PFSK-1 (cell line): ENCODE measurements around the gene SPECC1.

ENCODE experiments used
- POLR2AphosphoS5 ChIP-seq: IDR thresholded peaks from 2 replicates; pipeline ENCODE4 v1.6.1; 2012; ENCODE audit warnings: low read depth, mild to moderate bottlenecking, control low read depth, low read length, moderate library complexity
- TAF1 ChIP-seq: IDR thresholded peaks from 2 replicates; pipeline ENCODE4 v1.6.1; 2012; ENCODE audit warnings: low read length, control low read depth, borderline replicate concordance; ENCODE audit not compliant: insufficient read depth

DNA sequence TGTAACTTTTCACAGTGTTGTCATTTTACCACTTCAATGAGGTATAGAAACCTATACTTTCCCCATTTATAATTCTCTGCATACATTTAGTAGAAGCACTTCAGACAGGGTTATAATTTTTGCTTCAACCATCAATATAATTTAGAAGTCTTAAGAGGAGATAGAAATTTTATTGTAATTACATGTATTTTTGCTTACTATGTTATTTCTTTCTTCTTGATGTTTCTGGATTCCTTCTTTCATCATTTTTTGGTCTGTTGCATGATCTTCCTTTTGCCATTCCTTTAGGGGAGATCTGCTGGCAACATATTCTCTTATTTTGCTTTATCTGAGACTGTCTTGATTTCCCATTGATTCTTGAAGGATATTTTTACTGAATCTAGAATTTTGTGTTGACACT lies 31.1 kb downstream of the SPECC1 start:
- TF ChIP-seq POLR2AphosphoS5 (no peak), TAF1 (no peak)
